Activated CD8-positive, alpha-beta T cell treated with anti-CD3 and anti-CD28 coated beads for 36 hours (primary cell): ENCODE results near the gene TMEM141. TPM values are rescaled to one million over a fixed set of nuclear protein-coding genes. Genes with fewer than 3 reads are reported as not detected.
A peak's percentile ranks its signal among the peaks of the same experiment; 100 is the strongest.
"Not testable (repeated sequence)": the region's sequence is repeated elsewhere in the genome, so short reads cannot be mapped to it uniquely, and the experiment has no call there.

ENCODE experiments used
- ATAC-seq: fragments of 200-7000 bp; cut with Tn5 transposase; one replicate; pipeline ENCODE4 v1.10.0; 2021; ENCODE audit warnings: mild to moderate bottlenecking, moderate library complexity
- CTCF ChIA-PET: fragments of 350-600 bp; sonication (Branson Sonifier 250); formaldehyde crosslinking; loops from one replicate; lab custom pipeline; 2021; ENCODE audit warnings: antibody characterized with exemption; lab: Charles Lee
- POLR2A ChIA-PET: fragments of 350-600 bp; sonication (Branson Sonifier 250); formaldehyde crosslinking; loops from one replicate; lab custom pipeline; 2021; ENCODE audit warnings: antibody characterized with exemption; lab: Charles Lee
- DNase-seq: peaks from one replicate; pipeline ENCODE4 v3.0.0-alpha.2; 2020
- H3K27ac Mint-ChIP-seq: one replicate; pipeline ENCODE4 v1.8.0; 2021; ENCODE audit warnings: mild to moderate bottlenecking, mixed read lengths
- H3K27me3 Mint-ChIP-seq: one replicate; pipeline ENCODE4 v1.8.0; 2021; ENCODE audit warnings: mixed read lengths
- H3K36me3 Mint-ChIP-seq: one replicate; pipeline ENCODE4 v1.8.0; 2021; ENCODE audit warnings: low read depth, mixed read lengths
- H3K4me1 Mint-ChIP-seq: one replicate; pipeline ENCODE4 v1.8.0; 2021; ENCODE audit warnings: low read depth, mixed read lengths
- H3K4me3 Mint-ChIP-seq: one replicate; pipeline ENCODE4 v1.8.0; 2021; ENCODE audit warnings: mild to moderate bottlenecking, moderate library complexity, mixed read lengths
- H3K9me3 Mint-ChIP-seq: one replicate; pipeline ENCODE4 v1.8.0; 2021; ENCODE audit warnings: mixed read lengths
- CTCF ChIP-seq: fragments of 200-600 bp; IDR thresholded peaks from one replicate; pipeline ENCODE4 v1.8.0; 2022; ENCODE audit warnings: antibody characterized with exemption, mild to moderate bottlenecking
- intact Hi-C: fragments of 100-400 bp; cut with micrococcal nuclease; formaldehyde crosslinking; loops from one replicate; pipeline ENCODE4 v1.10.0; 2022
- total RNA-seq, 2 experiments: library from RNA; stranded (reverse); gene quantifications; one replicate each; pipeline ENCODE4 v1.2.3, GENCODE V29; 2021

The TMEM141 gene
- total RNA-seq, 2 experiments from 2014 or later: 50.6 to 51.1 TPM

GRCh38 chr9:136765041-136765440, 26.1 kb upstream of the TMEM141 start:
- Mint-ChIP-seq H3K36me3 (no peaks in the 10 kb centered on the region), H3K9me3 (no peaks in the 10 kb centered on the region), H3K4me3 (no peak overlapping the region), H3K27ac (no peak overlapping the region), H3K27me3 (peaks cover 15% of the 10 kb centered on the region), H3K4me1 (peaks cover 10% of the 10 kb centered on the region)
- intact Hi-C loops: no loop called here
- DNase-seq: no peak
- POLR2A ChIA-PET: no interaction called here
- no peak for TF ChIP-seq CTCF
- CTCF ChIA-PET: no interaction called here
- no peak for ATAC-seq

GRCh38 chr9:136765745-136766409, 25.3 kb upstream of the TMEM141 start:
- ATAC-seq, H3K4me3 Mint-ChIP-seq, DNase-seq, H3K36me3 Mint-ChIP-seq, intact Hi-C loops, H3K9me3 Mint-ChIP-seq, H3K27ac Mint-ChIP-seq: not testable (repeated sequence)
- Mint-ChIP-seq H3K4me1 (peaks cover 10% of the 10 kb centered on the region), H3K27me3 (peaks cover 15% of the 10 kb centered on the region)
- CTCF ChIA-PET: interaction anchor here (1.0 to 1.6 kb wide), 7 partner anchors 9 to 76 kb away, joined by 3 to 9 read pairs (median 4); partner anchors contain the start of gene AJM1
- POLR2A ChIA-PET: interaction anchor here (1.4 kb wide), 1 partner anchor 25 kb away, joined by 3 read pairs; no protein-coding TSS in a partner anchor

GRCh38 chr9:136766410-136767120, 24.6 kb upstream of the TMEM141 start:
- ChIA-PET CTCF (interaction anchor here (1.0 to 2.6 kb wide), 10 partner anchors 8 to 76 kb away, joined by 3 to 9 read pairs (median 4); partner anchors contain the start of genes AJM1 and LCN8), POLR2A (interaction anchor here (0.6 to 1.4 kb wide), 3 partner anchors 25 to 368 kb away, joined by 3 to 4 read pairs (median 3); no protein-coding TSS in a partner anchor)
- H3K36me3 Mint-ChIP-seq, intact Hi-C loops, H3K9me3 Mint-ChIP-seq, H3K4me3 Mint-ChIP-seq: not testable (repeated sequence)
- peaks cover 10% of the 10 kb centered on the region for H3K4me1 Mint-ChIP-seq
- peaks cover 12% of the 10 kb centered on the region for H3K27me3 Mint-ChIP-seq
- TF ChIP-seq CTCF: peak; percentile 57
- H3K27ac Mint-ChIP-seq: peak overlapping the region; percentile 79
- peak; percentile 78 for DNase-seq
- peak; percentile 29 for ATAC-seq

- H3K4me3 Mint-ChIP-seq: no peak overlapping the region
- ATAC-seq: peak; percentile 83
- POLR2A ChIA-PET: no interaction called here
- intact Hi-C loops: no loop called here
- CTCF ChIA-PET: interaction anchor here (0.7 to 2.1 kb wide), 3 partner anchors 8 to 28 kb away, joined by 3 to 15 read pairs (median 8); no protein-coding TSS in a partner anchor
- no peaks in the 10 kb centered on the region for H3K36me3 Mint-ChIP-seq
- TF ChIP-seq CTCF: peak; percentile 42
- peak; percentile 73 for DNase-seq
- peaks cover 13% of the 10 kb centered on the region for H3K4me1 Mint-ChIP-seq
- peaks cover 9% of the 10 kb centered on the region for H3K27me3 Mint-ChIP-seq
- peaks cover 8% of the 10 kb centered on the region for H3K9me3 Mint-ChIP-seq
- no peak overlapping the region for H3K27ac Mint-ChIP-seq
Measured at GRCh38 chr9:136769710-136770191, 21.4 kb upstream of the TMEM141 start.

GRCh38 chr9:136771907-136772415, 19.2 kb upstream of the TMEM141 start:
- no peak for TF ChIP-seq CTCF
- peaks cover 9% of the 10 kb centered on the region for H3K27me3 Mint-ChIP-seq
- no peak for DNase-seq
- CTCF ChIA-PET: interaction anchor here (1.2 to 2.1 kb wide), 5 partner anchors 10 to 292 kb away, joined by 3 to 8 read pairs (median 4); no protein-coding TSS in a partner anchor
- H3K27ac Mint-ChIP-seq: no peak overlapping the region
- no peaks in the 10 kb centered on the region for H3K36me3 Mint-ChIP-seq
- intact Hi-C loops: no loop called here
- ATAC-seq: no peak
- H3K4me3 Mint-ChIP-seq: no peak overlapping the region
- POLR2A ChIA-PET: no interaction called here
- peaks cover 8% of the 10 kb centered on the region for H3K9me3 Mint-ChIP-seq
- H3K4me1 Mint-ChIP-seq: peaks cover 6% of the 10 kb centered on the region
